ENCODE results near the gene ADAMTS18.

GRCh38 chr16:77424871-77425604 lies 9.8 kb downstream of the ADAMTS18 start:
- TF ChIP-seq MAX (IDR thresholded peaks at IDR 0.05): no peak
- no peak for TF ChIP-seq CTCF (IDR thresholded peaks at IDR 0.05; ENCODE audit: control extremely low read depth in 1 of 3, insufficient read depth in 1 of 3, low read depth in 1 of 3, low read length in 3 of 3)
- no peak for TF ChIP-seq POU5F1 (IDR thresholded peaks at IDR 0.05; ENCODE audit: low read depth, low read length)

Measured in H1 (cell line).